ENCODE data around the gene ST3GAL4. TPM values are rescaled to one million over a fixed set of nuclear protein-coding genes. Genes with fewer than 3 reads are reported as not detected.

ST3GAL4 gene
- total and polyA plus RNA-seq, 2 of the 8 experiments (the other 6 are each of a cell fraction or from before 2014, with no cell fraction given), result 15.6 to 20.0 TPM

DNA sequence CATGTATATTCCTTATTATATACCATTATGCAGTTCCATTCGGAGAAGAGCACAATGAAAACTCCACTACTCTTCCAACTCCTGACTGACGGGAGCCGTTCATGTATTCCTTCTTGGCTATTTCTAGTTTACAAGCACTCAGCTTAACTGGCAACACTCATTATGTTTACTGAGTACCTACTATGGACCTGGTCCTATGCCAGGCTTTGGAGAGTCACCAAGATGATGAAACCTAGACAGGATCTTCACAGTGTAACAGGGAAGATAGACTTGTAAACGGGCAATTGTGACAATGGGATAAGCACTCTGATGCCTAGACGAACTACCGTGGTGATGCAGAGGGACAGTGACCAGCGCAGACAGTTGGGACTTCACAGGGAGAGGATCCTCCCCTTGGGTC, 22.3 kb upstream of the ST3GAL4 start:
- ChIA-PET CTCF (ENCODE audit: partially characterized antibody) (interaction anchor here (1.1 kb wide), 1 partner anchor 23 kb away, joined by 3 read pairs; no protein-coding TSS in a partner anchor), POLR2A (ENCODE audit: partially characterized antibody) (interaction anchor here (1.3 to 1.4 kb wide), 2 partner anchors 9 to 22 kb away, joined by 3 to 5 read pairs; no protein-coding TSS in a partner anchor)
- H3K4ac ChIP-seq (replicated peaks; ENCODE audit: insufficient read length, low read depth, low read length), result no peak overlapping the region
- H4K8ac ChIP-seq (ENCODE audit: extremely low read depth, insufficient read depth, low read length), result no peak overlapping the region
- no peaks in the 10 kb centered on the region for H3K79me1 ChIP-seq (ENCODE audit: low read depth, low read length)
- H2BK12ac ChIP-seq (ENCODE audit: low read depth, low read length), result no peak overlapping the region
- no peak overlapping the region for H3K23ac ChIP-seq (ENCODE audit: insufficient read length)
- H4K20me1 ChIP-seq (replicated peaks in 1 of 2; ENCODE audit: control insufficient read depth in 1 of 2, insufficient read depth in 2 of 2, low read length in 2 of 2), result peaks cover 0 to 2% of the 10 kb centered on the region in 2 experiments
- H2AK5ac ChIP-seq (ENCODE audit: low read depth, low read length), result no peak overlapping the region
- no peak overlapping the region for H3K4me2 ChIP-seq (ENCODE audit: insufficient read depth in 1 of 2, low read depth in 2 of 2, low read length in 2 of 2)
- FAIRE-seq (no peak), DNase-seq (ENCODE audit: low read depth in 1 of 2, low spot score in 2 of 2) (no peak)
- H3K79me2 ChIP-seq (ENCODE audit: control insufficient read depth in 1 of 2, insufficient read depth in 2 of 2, low read length in 2 of 2), result no peaks in the 10 kb centered on the region
- H2BK5ac ChIP-seq (ENCODE audit: low read depth, low read length), result no peak overlapping the region
- no peak overlapping the region for H4K91ac ChIP-seq (replicated peaks; ENCODE audit: insufficient read length, low read length)
- no peak overlapping the region for H2BK20ac ChIP-seq (ENCODE audit: low read length)
- 93% methylated on average over 7 of the region's 7 CpGs; no CpG with 5 or more reads in 1 of the 2 experiments for WGBS, 2 experiments (ENCODE audit: extremely low coverage in 1 of 2, insufficient coverage in 1 of 2, insufficient read length in 1 of 2, insufficient replicate concordance in 2 of 2, low coverage in 1 of 2, low lambda C conversion rate in 2 of 2, missing lambda C conversion rate in 1 of 2)
- H3K23me2 ChIP-seq (ENCODE audit: low read depth, low read length), result no peaks in the 10 kb centered on the region
- H3K56ac ChIP-seq (replicated peaks; ENCODE audit: insufficient read length, low read depth, low read length), result no peak overlapping the region
- no peak overlapping the region for H2AFZ ChIP-seq (ENCODE audit: low read length)
- peaks cover 0 to 8% (median 3%) of the 10 kb centered on the region in 4 experiments; a peak in 3 of 7 replicates for H3K4me1 ChIP-seq (replicated peaks in 1 of 4; ENCODE audit: control insufficient read depth in 3 of 4, insufficient read depth in 4 of 4, low read length in 3 of 4)
- no peak overlapping the region for H2BK120ac ChIP-seq (replicated peaks; ENCODE audit: low read depth, low read length)
- no peak overlapping the region for H3K14ac ChIP-seq (ENCODE audit: insufficient read length)
- H4K5ac ChIP-seq (ENCODE audit: insufficient read length, low read depth, low read length), result no peak overlapping the region
- H2BK15ac ChIP-seq (ENCODE audit: low read length), result no peak overlapping the region
- no peak overlapping the region for H3K4me3 ChIP-seq (ENCODE audit: extremely low read depth in 1 of 4, insufficient read depth in 2 of 4, low read depth in 3 of 4, low read length in 4 of 4)
- peaks cover 0 to 5% (median under 1%) of the 10 kb centered on the region in 4 experiments; a peak in 4 of 8 replicates for H3K36me3 ChIP-seq (ENCODE audit: control insufficient read depth in 2 of 4, insufficient read depth in 4 of 4, low read length in 3 of 4)
- no peaks in the 10 kb centered on the region for H3K27me3 ChIP-seq (replicated peaks in 1 of 4; ENCODE audit: control insufficient read depth in 3 of 4, extremely low read depth in 1 of 4, insufficient read depth in 3 of 4, low read length in 3 of 4)
- no peak overlapping the region for H3K27ac ChIP-seq (ENCODE audit: low read depth, low read length)
- H3K9ac ChIP-seq (replicated peaks in 1 of 4; ENCODE audit: extremely low read depth in 1 of 4, low read depth in 3 of 4, low read length in 3 of 4), result no peak overlapping the region
- H3K18ac ChIP-seq (ENCODE audit: extremely low read depth, low read length), result no peak overlapping the region
- no peaks in the 10 kb centered on the region for H3K9me3 ChIP-seq (ENCODE audit: insufficient read depth in 2 of 2, low read depth in 1 of 2, low read length in 1 of 2)
- TF ChIP-seq RNF2 (IDR thresholded peaks at IDR 0.05; ENCODE audit: borderline replicate concordance, low read depth, low read length, missing control alignments, poor library complexity, severe bottlenecking) (no peak), SUZ12 (IDR thresholded peaks at IDR 0.05; ENCODE audit: low read length) (no peak), JUN (IDR thresholded peaks at IDR 0.05; ENCODE audit: low read depth, low read length) (no peak), GTF2F1 (IDR thresholded peaks at IDR 0.05; ENCODE audit: borderline replicate concordance, low read depth, low read length) (no peak), SP1 (IDR thresholded peaks at IDR 0.05; ENCODE audit: low read depth, low read length) (no peak), CREB1 (IDR thresholded peaks at IDR 0.05) (no peak), CTBP2 (IDR thresholded peaks at IDR 0.05; ENCODE audit: borderline replicate concordance, insufficient read depth, insufficient read length, low read length) (no peak), PHF8 (conservative IDR thresholded peaks at IDR 0.05; ENCODE audit: low read depth, low read length) (no peak), NRF1 (IDR thresholded peaks at IDR 0.05; ENCODE audit: low read depth, low read length) (no peak), RXRA (IDR thresholded peaks at IDR 0.05; ENCODE audit: insufficient read depth, low read depth, low read length) (no peak), KDM5A (IDR thresholded peaks at IDR 0.05; ENCODE audit: low read length) (no peak)
- TF ChIP-seq, protein P1, sequence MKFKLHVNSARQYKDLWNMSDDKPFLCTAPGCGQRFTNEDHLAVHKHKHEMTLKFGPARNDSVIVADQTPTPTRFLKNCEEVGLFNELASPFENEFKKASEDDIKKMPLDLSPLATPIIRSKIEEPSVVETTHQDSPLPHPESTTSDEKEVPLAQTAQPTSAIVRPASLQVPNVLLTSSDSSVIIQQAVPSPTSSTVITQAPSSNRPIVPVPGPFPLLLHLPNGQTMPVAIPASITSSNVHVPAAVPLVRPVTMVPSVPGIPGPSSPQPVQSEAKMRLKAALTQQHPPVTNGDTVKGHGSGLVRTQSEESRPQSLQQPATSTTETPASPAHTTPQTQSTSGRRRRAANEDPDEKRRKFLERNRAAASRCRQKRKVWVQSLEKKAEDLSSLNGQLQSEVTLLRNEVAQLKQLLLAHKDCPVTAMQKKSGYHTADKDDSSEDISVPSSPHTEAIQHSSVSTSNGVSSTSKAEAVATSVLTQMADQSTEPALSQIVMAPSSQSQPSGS (IDR thresholded peaks at IDR 0.05; ENCODE audit: low read length), result no peak
